ENCODE measurements around the gene HGFAC. TPM values are rescaled to one million over a fixed set of nuclear protein-coding genes. Genes with fewer than 3 reads are reported as not detected.

The HGFAC gene
- polyA plus RNA-seq, 1 donor, result 1.3 TPM

DNA sequence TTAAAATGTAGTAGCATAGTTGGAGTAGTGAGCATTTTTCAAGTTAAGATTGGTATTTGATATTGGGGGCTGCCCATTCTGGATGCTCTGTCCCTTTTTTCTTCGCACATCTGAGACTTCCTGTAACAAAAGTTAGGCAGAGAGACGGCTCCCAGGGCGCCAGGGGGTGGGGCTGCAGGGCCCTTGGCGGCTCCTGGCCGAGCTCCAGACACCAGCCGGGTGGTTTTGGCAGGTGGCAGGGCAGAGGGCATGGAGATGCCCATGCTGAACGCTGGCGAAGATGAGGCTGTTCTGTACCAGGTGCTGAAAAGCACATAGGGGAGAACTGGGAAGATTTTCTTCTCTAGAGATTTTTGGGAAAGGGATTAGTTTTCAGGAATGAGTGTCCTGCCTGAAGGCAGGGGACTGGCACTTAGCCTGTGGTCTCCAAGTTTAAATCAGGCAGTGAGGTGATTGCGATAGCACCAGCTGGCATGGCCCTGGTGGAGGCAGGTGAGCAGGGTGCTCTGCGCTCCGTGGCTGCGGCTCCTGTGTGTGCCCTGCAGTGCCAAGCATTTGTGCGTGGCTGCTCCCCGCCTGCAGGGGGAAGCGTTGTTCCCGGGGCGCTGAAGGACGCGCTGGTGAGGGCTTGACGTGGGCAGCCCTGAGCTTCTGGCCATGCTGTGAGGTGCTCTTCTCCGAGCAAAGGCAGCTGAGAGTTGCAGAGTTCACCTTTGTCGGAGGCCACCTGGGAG, 23.6 kb upstream of the HGFAC start:
- H3K4me3 ChIP-seq (ENCODE audit: low read length), result no peak overlapping the region
- peaks cover 5% of the 10 kb centered on the region for H3K9me3 ChIP-seq (ENCODE audit: control insufficient read depth, low read depth, low read length)
- no peaks in the 10 kb centered on the region for H3K4me1 ChIP-seq (ENCODE audit: control insufficient read depth, insufficient read depth, low read length)
- H3K27me3 ChIP-seq (ENCODE audit: control insufficient read depth, insufficient read depth, low read length), result no peaks in the 10 kb centered on the region
- WGBS (ENCODE audit: insufficient coverage, low lambda C conversion rate), result no CpG with 5 or more reads among the region's 22 CpGs
- no peak overlapping the region for H3K27ac ChIP-seq (ENCODE audit: low read length)
- H3K36me3 ChIP-seq (ENCODE audit: control insufficient read depth, insufficient read depth, low read length), result peaks cover 62% of the 10 kb centered on the region
- no peak for DNase-seq

- Histone ChIP-seq H3K27me3 (ENCODE audit: control insufficient read depth, insufficient read depth, low read length) (no peaks in the 10 kb centered on the region), H3K4me3 (ENCODE audit: low read length) (no peak overlapping the region), H3K36me3 (ENCODE audit: control insufficient read depth, insufficient read depth, low read length) (peaks cover 80% of the 10 kb centered on the region), H3K27ac (ENCODE audit: low read length) (no peak overlapping the region), H3K4me1 (ENCODE audit: control insufficient read depth, insufficient read depth, low read length) (no peaks in the 10 kb centered on the region), H3K9me3 (ENCODE audit: control insufficient read depth, low read depth, low read length) (no peaks in the 10 kb centered on the region)
- DNase-seq, result no peak
- WGBS (ENCODE audit: insufficient coverage, low lambda C conversion rate), result 93% methylated on average over 3 of the region's 15 CpGs
Measured at GRCh38 chr4:3419836-3420605, 21.7 kb upstream of the HGFAC start.

DNA sequence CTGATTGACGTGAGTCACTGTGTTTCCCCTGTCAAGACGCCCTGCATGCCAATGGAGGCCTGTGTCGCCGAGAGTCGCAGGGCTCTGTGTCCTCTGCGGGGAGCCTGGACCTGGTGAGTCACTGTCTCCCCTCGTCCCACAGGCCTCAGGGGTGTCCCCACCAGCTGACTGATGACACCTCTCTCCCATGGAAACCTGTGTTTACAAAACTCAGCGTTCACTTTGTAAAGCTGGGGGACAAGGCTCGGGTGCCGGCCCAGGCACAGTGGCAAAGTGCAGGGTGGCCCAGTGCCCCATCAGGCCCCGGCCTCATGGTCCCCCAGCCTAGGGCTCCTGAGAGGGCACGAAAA, 21.2 kb upstream of the HGFAC start:
- WGBS (ENCODE audit: insufficient coverage, low lambda C conversion rate), result no CpG with 5 or more reads among the region's 12 CpGs

DNA sequence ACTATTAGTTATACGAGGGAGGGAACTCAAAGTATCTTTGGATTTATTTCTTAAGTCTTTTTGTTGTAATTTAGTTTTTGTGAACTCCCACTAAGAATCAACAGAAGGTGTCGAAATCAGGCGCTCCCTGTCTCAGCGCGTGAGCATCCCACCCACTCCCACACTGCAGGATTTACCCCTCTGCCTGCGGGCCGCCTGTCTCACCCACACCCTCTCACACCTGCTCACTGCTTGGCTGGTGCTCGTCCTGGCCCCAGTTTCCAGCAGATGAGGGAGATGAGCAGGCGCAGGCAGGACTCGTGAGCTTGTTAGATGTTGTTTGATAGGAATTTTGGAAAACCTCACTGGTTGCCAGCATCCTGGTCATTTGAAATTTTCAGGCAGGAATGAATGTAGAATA, 20.8 kb upstream of the HGFAC start:
- H3K4me1 ChIP-seq (ENCODE audit: control insufficient read depth, insufficient read depth, low read length), result no peaks in the 10 kb centered on the region
- no peaks in the 10 kb centered on the region for H3K27me3 ChIP-seq (ENCODE audit: control insufficient read depth, insufficient read depth, low read length)
- no peak overlapping the region for H3K27ac ChIP-seq (ENCODE audit: low read length)
- peaks cover 76% of the 10 kb centered on the region for H3K36me3 ChIP-seq (ENCODE audit: control insufficient read depth, insufficient read depth, low read length)
- no CpG with 5 or more reads among the region's 10 CpGs for WGBS (ENCODE audit: insufficient coverage, low lambda C conversion rate)
- DNase-seq, result no peak
- no peaks in the 10 kb centered on the region for H3K9me3 ChIP-seq (ENCODE audit: control insufficient read depth, low read depth, low read length)
- no peak overlapping the region for H3K4me3 ChIP-seq (ENCODE audit: low read length)

More for the DNA sequence above, 21.2 kb upstream of the HGFAC start:
- H3K4me1 ChIP-seq (ENCODE audit: control insufficient read depth, insufficient read depth, low read length), result no peaks in the 10 kb centered on the region
- peaks cover 79% of the 10 kb centered on the region for H3K36me3 ChIP-seq (ENCODE audit: control insufficient read depth, insufficient read depth, low read length)
- no peak overlapping the region for H3K4me3 ChIP-seq (ENCODE audit: low read length)
- no peaks in the 10 kb centered on the region for H3K27me3 ChIP-seq (ENCODE audit: control insufficient read depth, insufficient read depth, low read length)
- DNase-seq, result no peak
- no peak overlapping the region for H3K27ac ChIP-seq (ENCODE audit: low read length)
- no peaks in the 10 kb centered on the region for H3K9me3 ChIP-seq (ENCODE audit: control insufficient read depth, low read depth, low read length)

DNA sequence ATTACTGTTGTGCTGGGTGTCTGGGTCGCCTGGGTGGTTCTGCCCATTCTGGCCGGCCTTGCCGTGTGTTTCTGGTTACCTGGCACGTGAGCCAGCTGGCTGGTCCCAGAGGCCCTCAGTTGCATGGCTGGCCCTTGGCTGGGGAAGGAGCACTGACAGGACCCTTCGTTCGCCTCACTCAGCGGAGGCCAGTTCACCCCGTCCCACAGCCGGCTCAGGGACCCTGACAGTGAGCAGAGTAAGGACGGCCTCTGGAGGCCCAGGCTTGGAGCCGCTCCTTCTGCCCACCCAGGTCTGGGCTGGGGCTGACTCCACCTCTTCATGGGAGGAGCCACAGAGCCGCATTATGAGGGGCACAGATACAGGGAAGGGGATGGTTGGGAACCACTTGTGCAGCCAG, 20.3 kb upstream of the HGFAC start:
- no peak for DNase-seq
- H3K27me3 ChIP-seq (ENCODE audit: control insufficient read depth, insufficient read depth, low read length), result no peaks in the 10 kb centered on the region
- peaks cover 70% of the 10 kb centered on the region for H3K36me3 ChIP-seq (ENCODE audit: control insufficient read depth, insufficient read depth, low read length)
- no peak overlapping the region for H3K4me3 ChIP-seq (ENCODE audit: low read length)
- no peak overlapping the region for H3K27ac ChIP-seq (ENCODE audit: low read length)
- no peaks in the 10 kb centered on the region for H3K4me1 ChIP-seq (ENCODE audit: control insufficient read depth, insufficient read depth, low read length)
- no peaks in the 10 kb centered on the region for H3K9me3 ChIP-seq (ENCODE audit: control insufficient read depth, low read depth, low read length)
- no CpG with 5 or more reads among the region's 12 CpGs for WGBS (ENCODE audit: insufficient coverage, low lambda C conversion rate)

- Histone ChIP-seq H3K9me3 (ENCODE audit: control insufficient read depth, low read depth, low read length) (no peaks in the 10 kb centered on the region), H3K27me3 (ENCODE audit: control insufficient read depth, insufficient read depth, low read length) (no peaks in the 10 kb centered on the region), H3K36me3 (ENCODE audit: control insufficient read depth, insufficient read depth, low read length) (peaks cover 71% of the 10 kb centered on the region), H3K4me1 (ENCODE audit: control insufficient read depth, insufficient read depth, low read length) (no peaks in the 10 kb centered on the region), H3K4me3 (ENCODE audit: low read length) (no peak overlapping the region), H3K27ac (ENCODE audit: low read length) (no peak overlapping the region)
- WGBS (ENCODE audit: insufficient coverage, low lambda C conversion rate), result no CpG with 5 or more reads among the region's 29 CpGs
- no peak for DNase-seq
Measured at GRCh38 chr4:3422241-3422801, 19.4 kb upstream of the HGFAC start.

- DNase-seq, result no peak
- no CpG with 5 or more reads among the region's 19 CpGs for WGBS (ENCODE audit: insufficient coverage, low lambda C conversion rate)
- H3K4me1 ChIP-seq (ENCODE audit: control insufficient read depth, insufficient read depth, low read length), result no peaks in the 10 kb centered on the region
- H3K4me3 ChIP-seq (ENCODE audit: low read length), result no peak overlapping the region
- no peak overlapping the region for H3K27ac ChIP-seq (ENCODE audit: low read length)
- no peaks in the 10 kb centered on the region for H3K27me3 ChIP-seq (ENCODE audit: control insufficient read depth, insufficient read depth, low read length)
- H3K36me3 ChIP-seq (ENCODE audit: control insufficient read depth, insufficient read depth, low read length), result peaks cover 66% of the 10 kb centered on the region
- H3K9me3 ChIP-seq (ENCODE audit: control insufficient read depth, low read depth, low read length), result no peaks in the 10 kb centered on the region
Measured at GRCh38 chr4:3422808-3423297, 18.9 kb upstream of the HGFAC start.

- Histone ChIP-seq H3K27ac (ENCODE audit: low read length) (no peak overlapping the region), H3K36me3 (ENCODE audit: control insufficient read depth, insufficient read depth, low read length) (peaks cover 65% of the 10 kb centered on the region), H3K9me3 (ENCODE audit: control insufficient read depth, low read depth, low read length) (no peaks in the 10 kb centered on the region), H3K27me3 (ENCODE audit: control insufficient read depth, insufficient read depth, low read length) (no peaks in the 10 kb centered on the region), H3K4me1 (ENCODE audit: control insufficient read depth, insufficient read depth, low read length) (no peaks in the 10 kb centered on the region), H3K4me3 (ENCODE audit: low read length) (no peak overlapping the region)
- DNase-seq, result no peak
- no CpG with 5 or more reads among the region's 16 CpGs for WGBS (ENCODE audit: insufficient coverage, low lambda C conversion rate)
Measured at GRCh38 chr4:3423406-3423805, 18.4 kb upstream of the HGFAC start.

- peaks cover 66% of the 10 kb centered on the region for H3K36me3 ChIP-seq (ENCODE audit: control insufficient read depth, insufficient read depth, low read length)
- 100% methylated on average over 1 of the region's 13 CpGs for WGBS (ENCODE audit: insufficient coverage, low lambda C conversion rate)
- no peak for DNase-seq
- H3K27me3 ChIP-seq (ENCODE audit: control insufficient read depth, insufficient read depth, low read length), result no peaks in the 10 kb centered on the region
- H3K4me3 ChIP-seq (ENCODE audit: low read length), result no peak overlapping the region
- H3K9me3 ChIP-seq (ENCODE audit: control insufficient read depth, low read depth, low read length), result no peaks in the 10 kb centered on the region
- H3K27ac ChIP-seq (ENCODE audit: low read length), result no peak overlapping the region
- H3K4me1 ChIP-seq (ENCODE audit: control insufficient read depth, insufficient read depth, low read length), result no peaks in the 10 kb centered on the region
Measured at GRCh38 chr4:3423952-3424351, 17.8 kb upstream of the HGFAC start.

- H3K36me3 ChIP-seq (ENCODE audit: control insufficient read depth, insufficient read depth, low read length), result peaks cover 69% of the 10 kb centered on the region
- DNase-seq, result no peak
- H3K4me1 ChIP-seq (ENCODE audit: control insufficient read depth, insufficient read depth, low read length), result no peaks in the 10 kb centered on the region
- 80% methylated on average over 1 of the region's 20 CpGs for WGBS (ENCODE audit: insufficient coverage, low lambda C conversion rate)
- H3K4me3 ChIP-seq (ENCODE audit: low read length), result no peak overlapping the region
- no peaks in the 10 kb centered on the region for H3K9me3 ChIP-seq (ENCODE audit: control insufficient read depth, low read depth, low read length)
- no peak overlapping the region for H3K27ac ChIP-seq (ENCODE audit: low read length)
- H3K27me3 ChIP-seq (ENCODE audit: control insufficient read depth, insufficient read depth, low read length), result no peaks in the 10 kb centered on the region
Measured at GRCh38 chr4:3424522-3425095, 17.2 kb upstream of the HGFAC start.

All from large intestine (tissue), 3 donors.